ENCODE data around the gene PCNX1. TPM values are rescaled to one million over a fixed set of nuclear protein-coding genes. Genes with fewer than 3 reads are reported as not detected.

The PCNX1 gene
- total RNA-seq, 5 donors from 2014 or later (not counting 1 experiment from before 2014, with no cell fraction given): 80.8 to 140 (median 86.3) TPM

GRCh38 chr14:70971560-70971959 lies 64.3 kb downstream of the PCNX1 start:
- 80% methylated on average over 2 of the region's 2 CpGs for WGBS (ENCODE audit: insufficient coverage)
- peaks cover 23% of the 10 kb centered on the region for H3K36me3 Mint-ChIP-seq
- peaks cover 4 to 6% of the 10 kb centered on the region in 2 experiments for H3K4me1 ChIP-seq (ENCODE audit: control insufficient read depth in 1 of 2, extremely low read depth in 1 of 2, insufficient read depth in 2 of 2, low read length in 2 of 2)

GRCh38 chr14:70972107-70972976 lies 65.1 kb downstream of the PCNX1 start:
- WGBS (ENCODE audit: insufficient coverage): 43% methylated on average over 4 of the region's 6 CpGs
- H3K4me1 Mint-ChIP-seq: peaks cover 50 to 61% (median 58%) of the 10 kb centered on the region in 3 donors
- H3K4me3 ChIP-seq (ENCODE audit: control insufficient read depth in 1 of 2, extremely low read depth in 1 of 2, low read length in 1 of 2): no peak overlapping the region
- ATAC-seq (replicated peaks in 1 of 4) (peak; percentile 76 to 84 (median 82)), DNase-seq (peak; percentile 57 to 93 (median 79))
- no peaks in the 10 kb centered on the region for H3K9me3 Mint-ChIP-seq
- H3K36me3 Mint-ChIP-seq: peaks cover 30% of the 10 kb centered on the region
- H3K27me3 Mint-ChIP-seq: no peaks in the 10 kb centered on the region
- peaks cover 4 to 6% of the 10 kb centered on the region in 2 experiments for H3K4me1 ChIP-seq (ENCODE audit: control insufficient read depth in 1 of 2, extremely low read depth in 1 of 2, insufficient read depth in 2 of 2, low read length in 2 of 2)
- no peaks in the 10 kb centered on the region for H3K9me3 ChIP-seq
- no peak overlapping the region for H3K27ac ChIP-seq (ENCODE audit: low read length)
- no peaks in the 10 kb centered on the region for H3K27me3 ChIP-seq (replicated peaks in 1 of 2; ENCODE audit: control insufficient read depth in 2 of 2, extremely low read depth in 1 of 2, insufficient read depth in 2 of 2, low read length in 1 of 2)
- peak overlapping the region; percentile 63 to 66 for H3K27ac Mint-ChIP-seq
- ChIA-PET POLR2A (interaction anchor here in 1 of 2 donors (0.5 kb wide), 1 partner anchor 413 kb away, joined by 3 read pairs; no protein-coding TSS in a partner anchor), CTCF (interaction anchor here (0.7 to 3.6 kb wide), 13 partner anchors 10 to 189 kb away, joined by 3 to 36 read pairs (median 5); partner anchors contain the start of gene PCNX1 (in 1 of the 2))
- no peak overlapping the region for H3K4me3 Mint-ChIP-seq
- H3K36me3 ChIP-seq (ENCODE audit: control insufficient read depth in 2 of 2, extremely low read depth in 1 of 2, insufficient read depth in 1 of 2, low read length in 1 of 2): peaks cover 9 to 31% of the 10 kb centered on the region in 2 donors

More at GRCh38 chr14:70971560-70971959, 64.3 kb downstream of the PCNX1 start:
- Histone ChIP-seq H3K27ac (ENCODE audit: low read length) (no peak overlapping the region), H3K36me3 (ENCODE audit: control insufficient read depth in 2 of 2, extremely low read depth in 1 of 2, insufficient read depth in 1 of 2, low read length in 1 of 2) (peaks cover 9 to 25% of the 10 kb centered on the region in 2 donors), H3K4me3 (ENCODE audit: control insufficient read depth in 1 of 2, extremely low read depth in 1 of 2, low read length in 1 of 2) (no peak overlapping the region), H3K9me3 (no peaks in the 10 kb centered on the region), H3K27me3 (replicated peaks in 1 of 2; ENCODE audit: control insufficient read depth in 2 of 2, extremely low read depth in 1 of 2, insufficient read depth in 2 of 2, low read length in 1 of 2) (no peaks in the 10 kb centered on the region)
- Mint-ChIP-seq H3K9me3 (no peaks in the 10 kb centered on the region), H3K4me1 (peaks cover 48 to 62% (median 62%) of the 10 kb centered on the region in 3 donors), H3K27me3 (no peaks in the 10 kb centered on the region), H3K4me3 (no peak overlapping the region), H3K27ac (peak overlapping the region; percentile 63 to 66)
- ATAC-seq (replicated peaks in 1 of 4): peak; percentile 29 to 58 (median 54)
- DNase-seq: peak in 1 of 35 experiments; percentile 7
- CTCF ChIA-PET: interaction anchor here (0.5 to 3.6 kb wide), 5 partner anchors 9 to 609 kb away, joined by 3 to 36 read pairs (median 6); partner anchors contain the start of gene PCNX1 (in 1 of the 2)
- POLR2A ChIA-PET: no interaction called here

- H3K27ac Mint-ChIP-seq: peak overlapping the region; percentile 39 to 68
- Histone ChIP-seq H3K4me3 (ENCODE audit: control insufficient read depth in 1 of 2, extremely low read depth in 1 of 2, low read length in 1 of 2) (no peak overlapping the region), H3K36me3 (ENCODE audit: control insufficient read depth in 2 of 2, extremely low read depth in 1 of 2, insufficient read depth in 1 of 2, low read length in 1 of 2) (peaks cover 6 to 28% of the 10 kb centered on the region in 2 donors), H3K27ac (ENCODE audit: low read length) (no peak overlapping the region), H3K27me3 (replicated peaks in 1 of 2; ENCODE audit: control insufficient read depth in 2 of 2, extremely low read depth in 1 of 2, insufficient read depth in 2 of 2, low read length in 1 of 2) (no peaks in the 10 kb centered on the region), H3K4me1 (ENCODE audit: control insufficient read depth in 1 of 2, extremely low read depth in 1 of 2, insufficient read depth in 2 of 2, low read length in 2 of 2) (peaks cover 10 to 13% of the 10 kb centered on the region in 2 experiments), H3K9me3 (no peaks in the 10 kb centered on the region)
- no peaks in the 10 kb centered on the region for H3K9me3 Mint-ChIP-seq
- H3K27me3 Mint-ChIP-seq: no peaks in the 10 kb centered on the region
- WGBS (ENCODE audit: insufficient coverage): 93% methylated on average over 2 of the region's 6 CpGs
- ChIA-PET CTCF (interaction anchor here (0.6 to 1.4 kb wide), 4 partner anchors 22 to 1335 kb away, joined by 3 to 6 read pairs (median 4); no protein-coding TSS in a partner anchor), POLR2A (interaction anchor here in 1 of 2 donors (0.6 kb wide), 2 partner anchors 11 to 12 kb away, joined by 4 to 6 read pairs; no protein-coding TSS in a partner anchor)
- H3K36me3 Mint-ChIP-seq: peaks cover 34% of the 10 kb centered on the region
- no peak for DNase-seq
- H3K4me1 Mint-ChIP-seq: peaks cover 62 to 68% (median 68%) of the 10 kb centered on the region in 3 donors
- ATAC-seq (replicated peaks in 1 of 4): no peak
- no peak overlapping the region for H3K4me3 Mint-ChIP-seq
Measured at GRCh38 chr14:70976591-70976990, 69.3 kb downstream of the PCNX1 start.

GRCh38 chr14:70981000-70981952 lies 74.0 kb downstream of the PCNX1 start:
- H3K27me3 Mint-ChIP-seq: no peaks in the 10 kb centered on the region
- peak overlapping the region; percentile 83 to 87 for H3K27ac Mint-ChIP-seq
- peaks cover 29% of the 10 kb centered on the region for H3K36me3 Mint-ChIP-seq
- peak overlapping the region; percentile 74 for H3K27ac ChIP-seq (ENCODE audit: low read length)
- ChIA-PET CTCF (interaction anchor here in 1 of 2 donors (0.5 to 1.9 kb wide), 5 partner anchors 9 to 692 kb away, joined by 3 to 9 read pairs (median 6); partner anchors contain the start of gene PCNX1), POLR2A (interaction anchor here in 1 of 2 donors (1.2 kb wide), 1 partner anchor 18 kb away, joined by 4 read pairs; no protein-coding TSS in a partner anchor)
- no CpG with 5 or more reads among the region's 6 CpGs for WGBS (ENCODE audit: insufficient coverage)
- no peaks in the 10 kb centered on the region for H3K27me3 ChIP-seq (replicated peaks in 1 of 2; ENCODE audit: control insufficient read depth in 2 of 2, extremely low read depth in 1 of 2, insufficient read depth in 2 of 2, low read length in 1 of 2)
- DNase-seq (peak in 1 of 35 experiments; percentile 29), ATAC-seq (replicated peaks in 1 of 4) (peak; percentile 40 to 71 (median 65))
- peak overlapping the region; percentile 52 to 63 (median 53) for H3K4me3 Mint-ChIP-seq
- peaks cover 7 to 19% of the 10 kb centered on the region in 2 experiments for H3K4me1 ChIP-seq (ENCODE audit: control insufficient read depth in 1 of 2, extremely low read depth in 1 of 2, insufficient read depth in 2 of 2, low read length in 2 of 2)
- peaks cover 6 to 23% of the 10 kb centered on the region in 2 donors for H3K36me3 ChIP-seq (ENCODE audit: control insufficient read depth in 2 of 2, extremely low read depth in 1 of 2, insufficient read depth in 1 of 2, low read length in 1 of 2)
- H3K4me1 Mint-ChIP-seq: peaks cover 58 to 70% (median 69%) of the 10 kb centered on the region in 3 donors
- no peaks in the 10 kb centered on the region for H3K9me3 Mint-ChIP-seq
- no peak overlapping the region for H3K4me3 ChIP-seq (ENCODE audit: control insufficient read depth in 1 of 2, extremely low read depth in 1 of 2, low read length in 1 of 2)
- H3K9me3 ChIP-seq: no peaks in the 10 kb centered on the region

GRCh38 chr14:70982200-70982599 lies 74.9 kb downstream of the PCNX1 start:
- DNase-seq: no peak
- no peak for ATAC-seq (replicated peaks in 1 of 4)
- ChIA-PET CTCF (interaction anchor here (0.6 to 1.9 kb wide), 5 partner anchors 10 to 165 kb away, joined by 3 to 14 read pairs (median 4); no protein-coding TSS in a partner anchor), POLR2A (interaction anchor here in 1 of 2 donors (1.2 kb wide), 1 partner anchor 17 kb away, joined by 4 read pairs; no protein-coding TSS in a partner anchor)
- Mint-ChIP-seq H3K27me3 (no peaks in the 10 kb centered on the region), H3K4me1 (peaks cover 56 to 74% (median 71%) of the 10 kb centered on the region in 3 donors), H3K4me3 (peak overlapping the region; percentile 37 to 63 (median 53)), H3K9me3 (no peaks in the 10 kb centered on the region), H3K36me3 (peaks cover 24% of the 10 kb centered on the region), H3K27ac (peak overlapping the region; percentile 83 to 87)
- H3K36me3 ChIP-seq (ENCODE audit: control insufficient read depth in 2 of 2, extremely low read depth in 1 of 2, insufficient read depth in 1 of 2, low read length in 1 of 2): peaks cover 6 to 18% of the 10 kb centered on the region in 2 donors
- H3K27me3 ChIP-seq (replicated peaks in 1 of 2; ENCODE audit: control insufficient read depth in 2 of 2, extremely low read depth in 1 of 2, insufficient read depth in 2 of 2, low read length in 1 of 2): no peaks in the 10 kb centered on the region
- no peak overlapping the region for H3K4me3 ChIP-seq (ENCODE audit: control insufficient read depth in 1 of 2, extremely low read depth in 1 of 2, low read length in 1 of 2)
- peaks cover 7 to 23% of the 10 kb centered on the region in 2 experiments for H3K4me1 ChIP-seq (ENCODE audit: control insufficient read depth in 1 of 2, extremely low read depth in 1 of 2, insufficient read depth in 2 of 2, low read length in 2 of 2)
- no peaks in the 10 kb centered on the region for H3K9me3 ChIP-seq
- no CpG with 5 or more reads among the region's 1 CpG for WGBS (ENCODE audit: insufficient coverage)
- peak overlapping the region; percentile 74 for H3K27ac ChIP-seq (ENCODE audit: low read length)
